NCI-H1092 treated with DMSO at 0.1 percent for 48 hours (cell line): ENCODE measurements around the gene JAM3.
"Not testable (repeated sequence)": the region's sequence is repeated elsewhere in the genome, so short reads cannot be mapped to it uniquely, and the experiment has no call there.

Experiments
- DNase-seq: peaks from one replicate; lab custom pipeline; 2025; lab: John Stamatoyannopoulos, UW

The JAM3 gene

GRCh38 chr11:134062265-134063123, 6.4 kb upstream of the JAM3 start:
- DNase-seq: no peak

- DNase-seq: no peak
Observed at GRCh38 chr11:134063124-134063495, 5.8 kb upstream of the JAM3 start.

- DNase-seq: peak; percentile 48
Observed at GRCh38 chr11:134063991-134064747, 4.7 kb upstream of the JAM3 start.

- no peak for DNase-seq
Observed at GRCh38 chr11:134065381-134065780, 3.5 kb upstream of the JAM3 start.

- peak; percentile 66 for DNase-seq
Observed at GRCh38 chr11:134066943-134067885, 1.7 kb upstream of the JAM3 start.

- DNase-seq: peak; percentile 63
Observed at GRCh38 chr11:134069426-134070341, 812 bp downstream of the JAM3 start.

GRCh38 chr11:134070342-134070845, 1.5 kb downstream of the JAM3 start:
- no peak for DNase-seq

GRCh38 chr11:134071306-134071705, 2.4 kb downstream of the JAM3 start:
- DNase-seq: peak; percentile 85

GRCh38 chr11:134071766-134072402, 3.0 kb downstream of the JAM3 start:
- peak; percentile 85 for DNase-seq

GRCh38 chr11:134072844-134073243, 4.0 kb downstream of the JAM3 start:
- DNase-seq: no peak

- no peak for DNase-seq
Observed at GRCh38 chr11:134074346-134074745, 5.5 kb downstream of the JAM3 start.

GRCh38 chr11:134074766-134075165, 5.9 kb downstream of the JAM3 start:
- DNase-seq: no peak

GRCh38 chr11:134079317-134079716, 10.4 kb downstream of the JAM3 start:
- DNase-seq: no peak

- DNase-seq: not testable (repeated sequence)
Observed at GRCh38 chr11:134081258-134081657, 12.4 kb downstream of the JAM3 start.

GRCh38 chr11:134082990-134083389, 14.1 kb downstream of the JAM3 start:
- no peak for DNase-seq

- no peak for DNase-seq
Observed at GRCh38 chr11:134086376-134086775, 17.5 kb downstream of the JAM3 start.

- DNase-seq: not testable (repeated sequence)
Observed at GRCh38 chr11:134092006-134092405, 23.1 kb downstream of the JAM3 start.

- DNase-seq: no peak
Observed at GRCh38 chr11:134097166-134097565, 28.3 kb downstream of the JAM3 start.

GRCh38 chr11:134098566-134099184, 29.8 kb downstream of the JAM3 start:
- DNase-seq: peak; percentile 18

GRCh38 chr11:134100171-134100570, 31.3 kb downstream of the JAM3 start:
- DNase-seq: no peak
